Stimulated activated naive CD8-positive, alpha-beta T cell treated with anti-CD3 and anti-CD28 coated beads, Interleukin-15, Interleukin-2, amounts not matched to agents 100 ng/mL and 50 ng/mL, for 24 hours (primary cell): ENCODE results near the gene LDHD.

Experiments
- H3K27ac Mint-ChIP-seq: one replicate; pipeline ENCODE4 v1.8.0; 2021; ENCODE audit warnings: mild to moderate bottlenecking, mixed read lengths
- H3K27me3 Mint-ChIP-seq: one replicate; pipeline ENCODE4 v1.8.0; 2021; ENCODE audit warnings: mixed read lengths
- H3K36me3 Mint-ChIP-seq: one replicate; pipeline ENCODE4 v1.8.0; 2021; ENCODE audit warnings: low read depth, mixed read lengths
- H3K4me1 Mint-ChIP-seq: one replicate; pipeline ENCODE4 v1.8.0; 2021; ENCODE audit warnings: low read depth, mixed read lengths
- H3K4me3 Mint-ChIP-seq: one replicate; pipeline ENCODE4 v1.8.0; 2021; ENCODE audit warnings: mild to moderate bottlenecking, mixed read lengths
- H3K9me3 Mint-ChIP-seq: one replicate; pipeline ENCODE4 v1.8.0; 2021; ENCODE audit warnings: mixed read lengths

LDHD gene

GRCh38 chr16:75085556-75085955 lies 31.0 kb downstream of the LDHD start:
- H3K36me3 Mint-ChIP-seq: no peaks in the 10 kb centered on the region
- H3K4me1 Mint-ChIP-seq: peaks cover 23% of the 10 kb centered on the region
- no peak overlapping the region for H3K27ac Mint-ChIP-seq
- no peaks in the 10 kb centered on the region for H3K9me3 Mint-ChIP-seq
- no peaks in the 10 kb centered on the region for H3K27me3 Mint-ChIP-seq
- H3K4me3 Mint-ChIP-seq: no peak overlapping the region

DNA sequence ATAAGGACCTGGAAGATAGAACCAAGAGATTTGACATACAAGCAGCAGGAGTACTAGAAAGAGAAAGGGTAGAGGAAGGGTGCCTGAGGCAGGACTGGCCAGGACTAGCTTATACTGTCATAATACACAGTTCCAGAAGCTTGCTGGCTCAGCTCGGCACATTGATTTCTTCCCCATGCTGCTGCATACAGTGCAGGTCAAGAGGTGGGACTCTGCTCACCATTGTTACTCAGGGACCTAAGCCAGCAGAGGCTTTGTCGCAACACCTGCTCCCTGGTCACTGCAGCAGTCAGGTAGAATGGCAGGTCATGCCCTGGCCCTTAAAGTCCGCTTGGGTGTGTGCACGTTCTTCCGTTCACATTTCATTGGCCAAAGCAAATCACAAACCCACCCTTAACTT lies 32.8 kb downstream of the LDHD start:
- Mint-ChIP-seq H3K4me1 (peaks cover 9% of the 10 kb centered on the region), H3K9me3 (no peaks in the 10 kb centered on the region), H3K27ac (no peak overlapping the region), H3K4me3 (no peak overlapping the region), H3K36me3 (peaks cover 3% of the 10 kb centered on the region), H3K27me3 (no peaks in the 10 kb centered on the region)

GRCh38 chr16:75081179-75081859 lies 35.3 kb downstream of the LDHD start:
- Mint-ChIP-seq H3K27me3 (no peaks in the 10 kb centered on the region), H3K27ac (no peak overlapping the region), H3K4me1 (peaks cover 25% of the 10 kb centered on the region)

GRCh38 chr16:75080205-75081029 lies 36.2 kb downstream of the LDHD start:
- Mint-ChIP-seq H3K27ac (no peak overlapping the region), H3K4me1 (peaks cover 31% of the 10 kb centered on the region), H3K36me3 (peaks cover 14% of the 10 kb centered on the region), H3K27me3 (no peaks in the 10 kb centered on the region), H3K4me3 (no peak overlapping the region), H3K9me3 (no peaks in the 10 kb centered on the region)

More at GRCh38 chr16:75081179-75081859, 35.3 kb downstream of the LDHD start:
- H3K4me3 Mint-ChIP-seq: no peak overlapping the region
- H3K36me3 Mint-ChIP-seq: peaks cover 10% of the 10 kb centered on the region
- H3K9me3 Mint-ChIP-seq: no peaks in the 10 kb centered on the region

GRCh38 chr16:75079346-75079926 lies 37.1 kb downstream of the LDHD start:
- Mint-ChIP-seq H3K4me1 (peaks cover 38% of the 10 kb centered on the region), H3K36me3 (peaks cover 14% of the 10 kb centered on the region), H3K4me3 (no peak overlapping the region), H3K9me3 (no peaks in the 10 kb centered on the region), H3K27ac (no peak overlapping the region), H3K27me3 (no peaks in the 10 kb centered on the region)

- Mint-ChIP-seq H3K27me3 (no peaks in the 10 kb centered on the region), H3K4me3 (no peak overlapping the region), H3K4me1 (peaks cover 43% of the 10 kb centered on the region), H3K9me3 (no peaks in the 10 kb centered on the region), H3K36me3 (peaks cover 14% of the 10 kb centered on the region), H3K27ac (no peak overlapping the region)
These were observed 37.7 kb downstream of the LDHD start for GRCh38 chr16:75078886-75079285.

- H3K36me3 Mint-ChIP-seq: peaks cover 14% of the 10 kb centered on the region
- H3K27ac Mint-ChIP-seq: peak overlapping the region; percentile 93
- H3K4me3 Mint-ChIP-seq: peak overlapping the region; percentile 67
- H3K4me1 Mint-ChIP-seq: peaks cover 45% of the 10 kb centered on the region
- no peaks in the 10 kb centered on the region for H3K9me3 Mint-ChIP-seq
- no peaks in the 10 kb centered on the region for H3K27me3 Mint-ChIP-seq
These were observed 40.8 kb downstream of the LDHD start for GRCh38 chr16:75075688-75076268.

GRCh38 chr16:75074920-75075687 lies 41.5 kb downstream of the LDHD start:
- no peaks in the 10 kb centered on the region for H3K27me3 Mint-ChIP-seq
- H3K36me3 Mint-ChIP-seq: peaks cover 14% of the 10 kb centered on the region
- H3K9me3 Mint-ChIP-seq: no peaks in the 10 kb centered on the region
- H3K27ac Mint-ChIP-seq: peak overlapping the region; percentile 93
- peaks cover 45% of the 10 kb centered on the region for H3K4me1 Mint-ChIP-seq
- H3K4me3 Mint-ChIP-seq: peak overlapping the region; percentile 67

DNA sequence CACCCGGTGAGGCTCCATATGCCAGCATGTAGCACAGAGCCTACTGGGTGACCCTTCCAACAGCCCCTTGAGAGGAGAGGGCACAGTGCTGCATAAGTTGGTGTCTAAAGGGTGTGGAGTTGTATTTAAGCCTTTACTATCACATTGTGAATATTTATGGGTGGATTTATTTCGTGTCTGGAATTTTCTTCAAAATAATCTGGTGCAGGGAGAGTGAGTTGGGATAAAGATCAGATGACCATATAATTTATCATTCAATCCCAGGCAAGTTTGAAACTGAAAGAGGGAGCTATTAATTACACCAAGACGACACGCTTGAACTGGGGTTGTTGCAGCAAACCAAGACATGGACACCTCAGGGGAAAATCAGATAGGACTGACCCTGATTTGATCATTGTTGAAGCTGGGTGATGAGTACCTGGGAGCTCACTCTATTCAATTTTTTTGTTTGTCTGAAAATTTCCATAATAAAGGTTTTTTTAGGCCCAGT lies 42.2 kb downstream of the LDHD start:
- Mint-ChIP-seq H3K27me3 (no peaks in the 10 kb centered on the region), H3K27ac (no peak overlapping the region), H3K36me3 (peaks cover 14% of the 10 kb centered on the region), H3K4me3 (no peak overlapping the region), H3K9me3 (no peaks in the 10 kb centered on the region), H3K4me1 (peaks cover 45% of the 10 kb centered on the region)

GRCh38 chr16:75073545-75074303 lies 42.9 kb downstream of the LDHD start:
- Mint-ChIP-seq H3K9me3 (no peaks in the 10 kb centered on the region), H3K36me3 (peaks cover 11% of the 10 kb centered on the region), H3K27me3 (no peaks in the 10 kb centered on the region), H3K4me1 (peaks cover 45% of the 10 kb centered on the region), H3K4me3 (no peak overlapping the region), H3K27ac (no peak overlapping the region)

- Mint-ChIP-seq H3K4me1 (peaks cover 39% of the 10 kb centered on the region), H3K9me3 (no peaks in the 10 kb centered on the region), H3K27ac (no peak overlapping the region), H3K27me3 (peaks cover 2% of the 10 kb centered on the region), H3K4me3 (no peak overlapping the region), H3K36me3 (peaks cover 7% of the 10 kb centered on the region)
These were observed 44.2 kb downstream of the LDHD start for GRCh38 chr16:75072239-75072947.

DNA sequence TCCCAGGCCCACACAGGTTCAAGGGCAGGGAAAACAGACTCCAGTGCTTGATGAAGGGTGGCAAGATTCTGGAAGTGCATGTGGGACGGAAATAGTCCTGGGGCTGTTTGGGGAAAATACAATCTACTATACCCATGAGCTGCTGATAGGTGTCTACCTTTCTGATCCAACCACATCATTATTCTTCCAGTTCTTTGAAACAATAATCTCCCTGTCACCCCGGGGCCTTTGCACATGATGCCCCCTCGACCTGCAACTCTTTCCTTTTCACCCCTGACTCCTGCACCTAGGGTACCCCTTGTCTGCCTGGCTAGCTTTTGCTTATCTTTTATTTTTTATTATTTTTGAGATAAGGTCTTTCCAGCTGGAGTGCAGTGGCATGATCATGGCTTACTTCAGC lies 45.0 kb downstream of the LDHD start:
- Mint-ChIP-seq H3K4me1 (peaks cover 35% of the 10 kb centered on the region), H3K4me3 (no peak overlapping the region), H3K9me3 (no peaks in the 10 kb centered on the region), H3K36me3 (peaks cover 5% of the 10 kb centered on the region), H3K27me3 (peaks cover 8% of the 10 kb centered on the region), H3K27ac (no peak overlapping the region)
